Measurements from ENCODE around the gene WDR38.

DNA sequence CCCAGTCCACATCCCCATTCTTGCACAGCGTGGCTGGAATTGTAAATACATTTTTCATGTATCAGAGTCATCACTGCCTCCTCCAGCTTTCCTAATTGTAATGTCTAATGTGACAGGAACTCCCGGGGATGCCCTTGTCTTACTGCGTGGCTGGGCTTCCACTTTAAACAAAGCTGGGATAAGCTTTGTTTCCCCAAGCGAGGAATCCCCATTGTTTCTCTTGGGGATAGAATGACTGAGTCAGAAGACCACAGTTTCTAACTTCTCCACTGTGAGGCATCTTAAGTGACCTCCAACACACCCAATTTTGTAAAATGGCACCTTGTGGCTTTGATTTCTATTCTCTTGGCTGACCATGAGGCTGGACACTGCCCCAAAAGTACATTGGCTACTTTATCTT, 31.1 kb downstream of the WDR38 start:
- TF ChIP-seq, protein P1, sequence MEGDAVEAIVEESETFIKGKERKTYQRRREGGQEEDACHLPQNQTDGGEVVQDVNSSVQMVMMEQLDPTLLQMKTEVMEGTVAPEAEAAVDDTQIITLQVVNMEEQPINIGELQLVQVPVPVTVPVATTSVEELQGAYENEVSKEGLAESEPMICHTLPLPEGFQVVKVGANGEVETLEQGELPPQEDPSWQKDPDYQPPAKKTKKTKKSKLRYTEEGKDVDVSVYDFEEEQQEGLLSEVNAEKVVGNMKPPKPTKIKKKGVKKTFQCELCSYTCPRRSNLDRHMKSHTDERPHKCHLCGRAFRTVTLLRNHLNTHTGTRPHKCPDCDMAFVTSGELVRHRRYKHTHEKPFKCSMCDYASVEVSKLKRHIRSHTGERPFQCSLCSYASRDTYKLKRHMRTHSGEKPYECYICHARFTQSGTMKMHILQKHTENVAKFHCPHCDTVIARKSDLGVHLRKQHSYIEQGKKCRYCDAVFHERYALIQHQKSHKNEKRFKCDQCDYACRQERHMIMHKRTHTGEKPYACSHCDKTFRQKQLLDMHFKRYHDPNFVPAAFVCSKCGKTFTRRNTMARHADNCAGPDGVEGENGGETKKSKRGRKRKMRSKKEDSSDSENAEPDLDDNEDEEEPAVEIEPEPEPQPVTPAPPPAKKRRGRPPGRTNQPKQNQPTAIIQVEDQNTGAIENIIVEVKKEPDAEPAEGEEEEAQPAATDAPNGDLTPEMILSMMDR (IDR thresholded peaks at IDR 0.05) = no peak
- no peak for TF ChIP-seq EZH2 (IDR thresholded peaks at IDR 0.05)
